HepG2 (cell line): Measurements from ENCODE around the gene SLC41A1. TPM values are rescaled to one million over a fixed set of nuclear protein-coding genes. Genes with fewer than 3 reads are reported as not detected.
A peak's percentile ranks its signal among the peaks of the same experiment; 100 is the strongest.

Experiments used
- AGO1 ChIP-seq: fragments of 200-400 bp; formaldehyde crosslinking; IDR thresholded peaks from 2 replicates; pipeline ENCODE4 v1.6.1; 2017; ENCODE audit warnings: mild to moderate bottlenecking, low read depth, low read length, moderate library complexity; ENCODE audit not compliant: poor library complexity, severe bottlenecking
- ATF7-NPFF ChIP-seq: sonication (generic); formaldehyde crosslinking; IDR thresholded peaks from 2 replicates; pipeline ENCODE4 v1.8.1; 2023; ENCODE audit warnings: mild to moderate bottlenecking, low read depth, missing genetic modification reagents, moderate library complexity
- CSRNP1 ChIP-seq: sonication (generic); formaldehyde crosslinking; IDR thresholded peaks from 2 replicates; pipeline ENCODE4 v1.8.1; 2023; ENCODE audit warnings: mild to moderate bottlenecking, missing genetic modification reagents
- GMEB1 ChIP-seq: sonication (generic); formaldehyde crosslinking; IDR thresholded peaks from 2 replicates; pipeline ENCODE4 v1.5.1; 2020; ENCODE audit warnings: missing genetic modification reagents, mild to moderate bottlenecking, borderline replicate concordance
- KLF9 ChIP-seq: IDR thresholded peaks from 2 replicates; pipeline ENCODE4 v1.6.1; 2016; ENCODE audit warnings: low read depth
- PPARG ChIP-seq: conservative IDR thresholded peaks from 2 replicates; pipeline ENCODE4 v1.6.1; 2016; ENCODE audit warnings: missing biosample characterization, missing genetic modification reagents
- SIN3A ChIP-seq: IDR thresholded peaks from 2 replicates; pipeline ENCODE4 v1.6.1; 2011; ENCODE audit warnings: low read depth, mild to moderate bottlenecking, control low read depth, low read length, borderline replicate concordance
- SP5 ChIP-seq: IDR thresholded peaks from 2 replicates; pipeline ENCODE4 v1.6.1; 2016; ENCODE audit warnings: low read depth, borderline replicate concordance
- TCF7 ChIP-seq: sonication (generic); IDR thresholded peaks from 2 replicates; pipeline ENCODE4 v1.6.1; 2016; ENCODE audit warnings: antibody characterized with exemption, low read depth
- USF2 ChIP-seq, 2 experiments: sonication (generic) in 1 of 2; formaldehyde crosslinking in 1 of 2; IDR thresholded peaks; 2 replicates each; pipeline versions ENCODE4 v1.5.1 to v1.6.1; 2011 to 2020; ENCODE audit warnings: borderline replicate concordance in 1 of 2, low read depth in 1 of 2, low read length in 1 of 2, mild to moderate bottlenecking in 1 of 2, missing genetic modification reagents in 1 of 2, moderate library complexity in 1 of 2
- YEATS4 ChIP-seq: sonication (generic); formaldehyde crosslinking; IDR thresholded peaks from 2 replicates; pipeline ENCODE4 v1.4.0; 2020; ENCODE audit warnings: missing genetic modification reagents, borderline replicate concordance
- ZBTB2 ChIP-seq: sonication (generic); formaldehyde crosslinking; IDR thresholded peaks from 2 replicates; pipeline ENCODE4 v1.8.0; 2022; ENCODE audit warnings: low read depth, missing genetic modification reagents
- ZFP62 ChIP-seq: sonication (generic); formaldehyde crosslinking; IDR thresholded peaks from 2 replicates; pipeline ENCODE4 v1.4.0; 2020; ENCODE audit warnings: missing genetic modification reagents
- ZNF225 ChIP-seq: sonication (generic); formaldehyde crosslinking; IDR thresholded peaks from 2 replicates; pipeline ENCODE4 v1.4.0; 2020; ENCODE audit warnings: mild to moderate bottlenecking, missing genetic modification reagents
- ZNF234 ChIP-seq: sonication (generic); formaldehyde crosslinking; conservative IDR thresholded peaks from 2 replicates; pipeline ENCODE4 v1.5.1; 2020; ENCODE audit warnings: mild to moderate bottlenecking, missing genetic modification reagents
- ZNF451 ChIP-seq: sonication (generic); formaldehyde crosslinking; IDR thresholded peaks from 2 replicates; pipeline ENCODE4 v1.5.0; 2020; ENCODE audit warnings: mild to moderate bottlenecking, missing genetic modification reagents
- ZNF503 ChIP-seq: sonication (generic); formaldehyde crosslinking; IDR thresholded peaks from 2 replicates; pipeline ENCODE4 v1.4.0; 2020; ENCODE audit warnings: missing genetic modification reagents
- ZNF788 ChIP-seq: sonication (generic); formaldehyde crosslinking; IDR thresholded peaks from 2 replicates; pipeline ENCODE4 v1.5.0; 2020; ENCODE audit warnings: mild to moderate bottlenecking, missing genetic modification reagents, borderline replicate concordance
- polyA plus RNA-seq, 8 experiments: library from polyadenylated mRNA; depleted of rRNA in 3 of 8; stranded (reverse) in 7 of 8; unstranded in 1 of 8; fragments of >200 nt; fragmentation: Illumina TruSeq in 4 of 8; extraction: Trizol in 4 of 8; gene quantifications; 2 replicates each; pipeline versions ENCODE4 v1.2.1 to v1.2.3, GENCODE V29; 2011 to 2016; ENCODE audit warnings: low read depth in 4 of 8, missing spikeins in 1 of 8, mixed read lengths in 1 of 8; ENCODE audit not compliant: insufficient read depth in 1 of 8
- total RNA-seq, 5 experiments: library from RNA; depleted of rRNA; stranded (reverse); fragments of >200 nt; fragmentation: Illumina TruSeq; extraction: Trizol; gene quantifications; 2 replicates each; pipeline ENCODE4 v1.2.3, GENCODE V29; 2016; ENCODE audit warnings: low read depth in 1 of 5

SLC41A1 gene
- total and polyA plus RNA-seq, 2 of the 13 experiments (the other 11 are each of a cell fraction or from before 2014, with no cell fraction given) = 2.2 to 4.6 TPM

- TF ChIP-seq PPARG (CRISPR knock-in tag) (no peak), ZNF451 (no peak), GMEB1 (peak; percentile 51), ZBTB2 (CRISPR knock-in tag) (0 out of 2 replicates have a peak, but pooled peaks have one; percentile 29), USF2 (IDR thresholded peaks at IDR 0.05; ENCODE audit: low read depth, low read length) (no peak), USF2 (CRISPR knock-in tag; IDR thresholded peaks at IDR 0.05; ENCODE audit: borderline replicate concordance) (peak; percentile 27; the same call in 1 of the 2 replicates), CSRNP1 (CRISPR knock-in tag) (0 out of 2 replicates have a peak, but pooled peaks have one; percentile 53), AGO1 (no peak), YEATS4 (CRISPR knock-in tag) (0 out of 2 replicates have a peak, but pooled peaks have one; percentile 11), SP5 (CRISPR knock-in tag) (peak; percentile 28; the same call in 1 of the 2 replicates), ATF7-NPFF (CRISPR knock-in tag) (no peak), ZNF788 (CRISPR knock-in tag) (peak; percentile 42; the same call in 1 of the 2 replicates), ZNF225 (CRISPR knock-in tag) (no peak; the same call in 1 of the 2 replicates), SIN3A (no peak), TCF7 (no peak), ZNF503 (CRISPR knock-in tag) (peak; percentile 45; the same call in 1 of the 2 replicates), KLF9 (CRISPR knock-in tag) (no peak), ZFP62 (CRISPR knock-in tag) (no peak), ZNF234 (CRISPR knock-in tag) (no peak)
Observed at GRCh38 chr1:205812878-205813754, at the start of gene SLC41A1 (continued).
